Adrenal gland (tissue), 5 donors: ENCODE measurements around the gene TGFBR1.

ENCODE experiments used
- POLR2A ChIP-seq, 2 donors: fragments of 450-650 bp; IDR thresholded peaks; one replicate each; pipeline ENCODE4 v1.6.1; 2017; ENCODE audit warnings: antibody characterized with exemption in 2 of 2, mild to moderate bottlenecking in 2 of 2, moderate library complexity in 1 of 2
- TF ChIP-seq, protein P1 (sequence below), 6 experiments: fragments of 450-650 bp in 4 of 6; fragments of 200-600 bp in 2 of 6; sonication (generic) in 1 of 6; IDR thresholded peaks; 1 replicate in 5 of 6; 2 replicates in 1 of 6; pipeline versions ENCODE4 v1.5.1 to v1.8.0; 2016 to 2021; ENCODE audit warnings: antibody characterized with exemption in 6 of 6, mild to moderate bottlenecking in 2 of 6, moderate library complexity in 1 of 6
- donor health status: DM: no; HTN: no; CAD: no.

DNA sequence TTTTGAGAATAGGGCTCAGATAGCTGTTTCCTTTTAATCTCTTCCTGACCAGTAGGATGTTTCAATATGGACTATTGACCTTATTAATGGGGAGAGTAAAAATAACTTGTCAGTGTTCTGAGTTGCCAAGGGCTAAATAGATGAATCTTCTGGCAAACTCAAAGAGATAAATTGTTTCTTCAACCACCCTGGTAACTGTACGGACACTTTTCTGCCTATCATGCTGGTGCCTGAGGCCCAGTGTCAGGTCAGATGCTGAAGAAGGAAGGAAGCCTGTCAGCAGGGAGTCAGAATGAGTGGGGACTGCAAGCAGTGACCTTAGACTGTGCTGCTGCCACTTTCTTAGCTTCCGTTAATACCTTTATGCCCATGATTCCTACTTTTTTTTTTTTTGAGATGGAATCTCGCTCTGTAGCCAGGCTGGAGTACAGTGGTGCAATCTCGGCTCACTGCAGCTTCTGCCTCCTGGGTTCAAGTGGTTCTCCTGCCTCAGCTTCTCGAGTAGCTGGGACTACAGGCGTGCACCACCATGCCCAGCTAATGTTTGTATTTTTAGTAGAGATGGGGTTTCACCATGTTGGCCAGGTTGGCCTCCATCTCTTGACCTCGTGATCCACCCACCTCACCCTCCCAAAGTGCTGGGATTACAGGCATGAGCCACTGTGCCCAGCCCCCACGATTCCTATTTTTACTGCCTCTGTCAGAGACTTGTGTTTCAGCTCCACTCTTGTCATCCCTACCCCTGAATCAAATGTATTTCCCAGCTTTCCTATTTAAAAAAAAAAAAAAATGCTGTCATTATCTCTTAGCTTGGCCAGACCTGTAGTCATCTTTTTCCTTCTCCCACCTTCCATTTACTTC lies 33.7 kb downstream of the TGFBR1 start:
- TF ChIP-seq, protein P1, sequence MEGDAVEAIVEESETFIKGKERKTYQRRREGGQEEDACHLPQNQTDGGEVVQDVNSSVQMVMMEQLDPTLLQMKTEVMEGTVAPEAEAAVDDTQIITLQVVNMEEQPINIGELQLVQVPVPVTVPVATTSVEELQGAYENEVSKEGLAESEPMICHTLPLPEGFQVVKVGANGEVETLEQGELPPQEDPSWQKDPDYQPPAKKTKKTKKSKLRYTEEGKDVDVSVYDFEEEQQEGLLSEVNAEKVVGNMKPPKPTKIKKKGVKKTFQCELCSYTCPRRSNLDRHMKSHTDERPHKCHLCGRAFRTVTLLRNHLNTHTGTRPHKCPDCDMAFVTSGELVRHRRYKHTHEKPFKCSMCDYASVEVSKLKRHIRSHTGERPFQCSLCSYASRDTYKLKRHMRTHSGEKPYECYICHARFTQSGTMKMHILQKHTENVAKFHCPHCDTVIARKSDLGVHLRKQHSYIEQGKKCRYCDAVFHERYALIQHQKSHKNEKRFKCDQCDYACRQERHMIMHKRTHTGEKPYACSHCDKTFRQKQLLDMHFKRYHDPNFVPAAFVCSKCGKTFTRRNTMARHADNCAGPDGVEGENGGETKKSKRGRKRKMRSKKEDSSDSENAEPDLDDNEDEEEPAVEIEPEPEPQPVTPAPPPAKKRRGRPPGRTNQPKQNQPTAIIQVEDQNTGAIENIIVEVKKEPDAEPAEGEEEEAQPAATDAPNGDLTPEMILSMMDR (IDR thresholded peaks at IDR 0.05) = no peak
- TF ChIP-seq POLR2A (IDR thresholded peaks at IDR 0.05) = no peak
